Lower leg skin (tissue), 4 donors: ENCODE data around the gene CELF2. TPM values are rescaled to one million over a fixed set of nuclear protein-coding genes. Genes with fewer than 3 reads are reported as not detected.

Experiments used
- DNase-seq, 2 donors: peaks; one replicate each; pipeline ENCODE4 v3.0.0-alpha.2; 2019; ENCODE audit warnings: low spot score in 2 of 2
- H3K4me3 ChIP-seq: fragments of 200-600 bp; sonication (generic); 2 replicates; pipeline ENCODE4 v1.5.1; 2017; ENCODE audit warnings: mild to moderate bottlenecking, low read depth; ENCODE audit not compliant: poor library complexity, severe bottlenecking
- POLR2A ChIP-seq, 2 donors: fragments of 450-650 bp; IDR thresholded peaks; one replicate each; pipeline ENCODE4 v1.6.1; 2016 to 2017; ENCODE audit warnings: antibody characterized with exemption in 2 of 2, mild to moderate bottlenecking in 1 of 2, moderate library complexity in 1 of 2
- WGBS, 2 donors: methylation state at CpG; one replicate each; pipeline ENCODE4 v1.1.5; 2018; 5-methylcytosine and 5-hydroxymethylcytosine counted together
- intact Hi-C: fragments of 100-400 bp; cut with DNase I; formaldehyde crosslinking; loops from one replicate; pipeline ENCODE4 v1.15.0; 2023; ENCODE audit warnings: low total_unique reads
- total RNA-seq, 4 donors: library from RNA; depleted of rRNA; stranded (reverse); fragments of >200 nt; gene quantifications; one replicate each; pipeline ENCODE4 v1.1.0, GENCODE V29; 2016
- TF ChIP-seq, protein P1 (sequence below), 3 donors: fragments of 450-650 bp; IDR thresholded peaks; one replicate each; pipeline ENCODE4 v1.5.1; 2016; ENCODE audit warnings: antibody characterized with exemption in 3 of 3, mild to moderate bottlenecking in 3 of 3, moderate library complexity in 2 of 3

Gene CELF2
- total RNA-seq, 4 donors from 2014 or later = 16.9 to 39.9 (median 20.7) TPM

DNA sequence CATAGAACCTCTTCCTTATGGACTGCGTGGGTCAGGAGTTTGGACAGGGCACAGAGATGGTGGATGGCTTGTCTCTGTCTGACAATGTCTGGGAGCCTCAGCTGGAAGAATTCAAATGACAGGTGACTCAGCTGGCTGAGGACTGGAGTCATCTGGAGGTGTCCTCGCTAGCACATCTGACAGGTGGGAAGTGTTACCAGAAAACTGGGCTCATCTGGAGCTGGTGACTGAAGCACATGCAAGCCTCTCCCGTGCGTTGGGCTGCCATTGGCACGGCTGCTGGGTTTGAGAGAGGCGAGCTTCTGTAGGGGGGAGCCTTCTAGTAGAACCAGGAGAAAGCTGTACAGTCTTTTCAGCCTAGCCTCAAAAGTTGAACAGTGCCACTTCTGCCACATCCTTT, 71.0 kb downstream of the CELF2 start:
- WGBS, 2 donors = 84 to 93% methylated on average over 6 of the region's 6 CpGs
- TF ChIP-seq, protein P1, sequence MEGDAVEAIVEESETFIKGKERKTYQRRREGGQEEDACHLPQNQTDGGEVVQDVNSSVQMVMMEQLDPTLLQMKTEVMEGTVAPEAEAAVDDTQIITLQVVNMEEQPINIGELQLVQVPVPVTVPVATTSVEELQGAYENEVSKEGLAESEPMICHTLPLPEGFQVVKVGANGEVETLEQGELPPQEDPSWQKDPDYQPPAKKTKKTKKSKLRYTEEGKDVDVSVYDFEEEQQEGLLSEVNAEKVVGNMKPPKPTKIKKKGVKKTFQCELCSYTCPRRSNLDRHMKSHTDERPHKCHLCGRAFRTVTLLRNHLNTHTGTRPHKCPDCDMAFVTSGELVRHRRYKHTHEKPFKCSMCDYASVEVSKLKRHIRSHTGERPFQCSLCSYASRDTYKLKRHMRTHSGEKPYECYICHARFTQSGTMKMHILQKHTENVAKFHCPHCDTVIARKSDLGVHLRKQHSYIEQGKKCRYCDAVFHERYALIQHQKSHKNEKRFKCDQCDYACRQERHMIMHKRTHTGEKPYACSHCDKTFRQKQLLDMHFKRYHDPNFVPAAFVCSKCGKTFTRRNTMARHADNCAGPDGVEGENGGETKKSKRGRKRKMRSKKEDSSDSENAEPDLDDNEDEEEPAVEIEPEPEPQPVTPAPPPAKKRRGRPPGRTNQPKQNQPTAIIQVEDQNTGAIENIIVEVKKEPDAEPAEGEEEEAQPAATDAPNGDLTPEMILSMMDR (IDR thresholded peaks at IDR 0.05) = no peak
- TF ChIP-seq POLR2A (IDR thresholded peaks at IDR 0.05) = no peak
- intact Hi-C loops = no loop called here

DNA sequence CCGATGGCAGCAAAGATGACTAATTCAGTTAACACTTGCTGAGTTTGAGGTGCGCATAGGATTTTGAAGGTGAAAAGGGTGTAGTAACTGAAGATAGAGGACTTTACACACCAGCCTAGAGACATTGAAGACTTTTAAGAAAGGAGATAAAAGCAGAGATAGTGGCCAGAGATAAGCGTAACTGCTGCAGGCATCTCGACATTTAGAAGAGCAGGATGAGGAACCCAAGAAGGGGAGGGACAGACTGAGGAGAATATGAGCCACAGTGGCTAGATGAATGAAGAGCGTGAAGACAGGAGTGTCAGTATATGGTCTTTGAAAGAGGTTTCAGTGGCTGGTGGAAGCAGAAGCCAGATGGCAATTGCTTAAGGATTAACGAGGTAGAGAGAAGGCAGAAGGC, 71.6 kb downstream of the CELF2 start:
- no peak overlapping the region for H3K4me3 ChIP-seq
- DNase-seq = no peak
- intact Hi-C loops = no loop called here
- no peak for TF ChIP-seq POLR2A (IDR thresholded peaks at IDR 0.05)
- TF ChIP-seq, protein P1 (IDR thresholded peaks at IDR 0.05) = no peak
- WGBS, 2 donors = 80 to 85% methylated on average over 6 of the region's 6 CpGs

More for the DNA sequence above, 71.0 kb downstream of the CELF2 start:
- no peak overlapping the region for H3K4me3 ChIP-seq
- no peak for DNase-seq

DNA sequence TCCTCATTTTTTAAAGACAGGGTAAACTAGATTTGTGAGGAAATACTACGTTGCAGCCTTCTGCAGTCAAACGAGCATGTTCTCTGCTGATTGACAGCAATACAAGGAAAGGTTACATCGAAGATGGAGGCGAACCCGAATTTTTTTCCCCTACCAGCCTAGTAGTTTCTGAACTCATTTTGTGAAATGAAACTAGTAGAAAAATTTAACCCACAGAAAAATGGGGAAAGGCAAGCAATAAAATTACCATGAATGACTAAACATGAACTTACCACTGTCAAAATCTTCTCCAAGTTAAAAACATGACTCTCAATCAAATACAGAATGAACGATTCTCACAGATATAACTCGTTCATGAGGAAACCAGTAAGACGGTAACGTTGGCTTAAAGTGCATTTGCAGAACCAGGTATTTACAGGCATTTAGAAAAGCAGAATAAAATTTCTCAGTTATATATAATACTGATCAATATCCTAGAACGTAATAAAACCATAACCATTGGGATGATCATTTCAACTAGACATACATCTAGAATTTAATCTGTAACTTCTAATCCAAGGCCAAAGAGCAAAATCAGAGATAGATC, 73.9 kb downstream of the CELF2 start:
- no peak for TF ChIP-seq POLR2A (IDR thresholded peaks at IDR 0.05)
- TF ChIP-seq, protein P1 (IDR thresholded peaks at IDR 0.05) = no peak
- DNase-seq = no peak
- no peak overlapping the region for H3K4me3 ChIP-seq
- intact Hi-C loops = no loop called here
- 92 to 94% methylated on average over 10 of the region's 10 CpGs for WGBS, 2 donors

DNA sequence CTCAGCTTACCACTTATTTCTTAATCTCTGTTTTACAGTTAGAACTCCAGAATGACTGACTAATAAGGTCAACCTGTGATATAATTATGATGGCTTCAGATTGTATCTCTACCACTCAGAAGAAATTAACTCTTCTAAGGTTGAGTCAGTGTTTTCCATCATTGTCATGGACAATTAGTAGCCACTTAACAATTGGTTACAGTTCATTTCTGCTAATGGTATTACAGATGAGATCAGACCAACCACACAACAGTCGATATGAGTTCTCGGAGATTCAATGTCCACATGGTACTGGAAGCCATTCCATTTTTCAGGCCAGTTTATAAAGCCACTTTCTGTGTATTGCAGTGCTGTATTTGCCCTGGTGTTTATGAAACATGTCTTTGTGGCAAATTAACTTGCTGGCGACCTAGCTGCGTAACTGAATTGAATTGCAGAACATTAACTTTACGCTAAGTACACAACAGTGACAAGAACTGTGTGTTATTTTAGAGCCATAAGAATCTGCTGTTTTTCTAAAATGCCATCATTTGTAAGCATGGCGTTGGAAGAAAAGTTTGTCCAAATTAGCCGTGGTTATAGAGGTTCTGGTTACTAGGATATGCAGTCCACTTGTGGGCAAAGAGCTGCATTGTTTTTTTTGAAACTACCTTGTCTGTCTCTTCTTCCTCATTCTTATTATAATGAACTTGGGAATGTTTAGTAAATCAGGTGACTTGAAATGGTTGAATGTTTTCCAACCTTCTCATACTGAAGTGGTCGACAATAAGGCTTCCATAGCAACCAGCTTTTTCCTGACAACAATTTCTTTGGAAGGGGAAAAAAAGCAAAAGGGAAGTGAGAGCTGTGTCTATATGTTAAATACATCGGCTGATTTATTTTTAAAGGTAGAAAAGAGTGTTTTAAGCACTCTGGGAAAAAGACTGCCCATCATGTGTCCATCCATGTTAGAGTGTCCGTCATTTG, 76.4 kb downstream of the CELF2 start:
- no peak for TF ChIP-seq POLR2A (IDR thresholded peaks at IDR 0.05)
- TF ChIP-seq, protein P1 (IDR thresholded peaks at IDR 0.05) = no peak
- intact Hi-C loops = no loop called here
- 81 to 82% methylated on average over 10 of the region's 10 CpGs for WGBS, 2 donors
- DNase-seq = no peak
- no peak overlapping the region for H3K4me3 ChIP-seq

DNA sequence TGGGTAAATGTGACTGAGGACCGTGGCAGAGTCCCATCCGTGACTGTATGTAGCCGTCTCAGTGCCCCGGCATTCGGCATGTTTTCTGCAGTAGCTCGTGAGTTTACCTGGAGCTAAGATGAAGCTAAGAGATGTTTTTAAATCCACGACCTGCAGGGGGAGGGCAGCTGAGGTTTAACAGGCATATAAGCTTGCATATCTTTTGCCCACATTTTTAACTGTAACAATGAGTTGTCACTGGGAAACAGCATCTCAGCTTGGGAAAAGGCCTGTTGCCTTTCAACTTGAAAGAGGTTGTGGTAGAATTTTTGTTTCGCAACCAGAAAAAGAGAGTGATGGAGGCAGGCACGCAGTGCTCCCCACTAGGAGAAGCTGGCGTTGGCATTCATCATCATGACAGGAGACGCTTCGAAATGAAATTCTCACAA, 77.7 kb downstream of the CELF2 start:
- WGBS, 2 donors = 83 to 84% methylated on average over 12 of the region's 12 CpGs
- TF ChIP-seq POLR2A (IDR thresholded peaks at IDR 0.05) = no peak
- TF ChIP-seq, protein P1 (IDR thresholded peaks at IDR 0.05) = no peak
- intact Hi-C loops = no loop called here

More for the DNA sequence above, 77.7 kb downstream of the CELF2 start:
- DNase-seq = no peak
- H3K4me3 ChIP-seq = no peak overlapping the region
